GM23338 (cell line): ENCODE results near the gene RFFL.

Experiments
- CREB1 ChIP-seq: fragments of 250-450 bp; sonication (Bioruptor Pico); IDR thresholded peaks from 2 replicates; pipeline ENCODE4 v1.5.0; 2020; ENCODE audit warnings: low read depth, mild to moderate bottlenecking, moderate library complexity
- CTCF ChIP-seq, 2 experiments: fragments of 200-600 bp in 1 of 2; sonication (generic) in 1 of 2; conservative IDR thresholded peaks; 2 replicates each; pipeline versions ENCODE4 v1.5.1 to v1.6.1; 2016 to 2017; ENCODE audit warnings: antibody characterized with exemption in 2 of 2, low read depth in 2 of 2, mild to moderate bottlenecking in 2 of 2, moderate library complexity in 1 of 2
- EZH2 ChIP-seq: fragments of 200-600 bp; sonication (generic); IDR thresholded peaks from one replicate; pipeline ENCODE4 v1.8.0; 2017; ENCODE audit warnings: antibody characterized with exemption, mild to moderate bottlenecking, low read depth; ENCODE audit not compliant: unreplicated experiment
- EZH2phosphoT487 ChIP-seq: fragments of 200-600 bp; sonication (generic); IDR thresholded peaks from one replicate; pipeline ENCODE4 v1.8.1; 2018; ENCODE audit warnings: antibody characterized with exemption; ENCODE audit not compliant: unreplicated experiment
- JUNB ChIP-seq: IDR thresholded peaks from one replicate; pipeline ENCODE4 v1.6.1; 2016; ENCODE audit warnings: antibody characterized with exemption; ENCODE audit not compliant: unreplicated experiment
- NANOG ChIP-seq: IDR thresholded peaks from 2 replicates; pipeline ENCODE4 v1.6.1; 2016; ENCODE audit warnings: antibody characterized with exemption, borderline replicate concordance
- POLR2AphosphoS5 ChIP-seq: IDR thresholded peaks from 2 replicates; pipeline ENCODE4 v1.6.1; 2016; ENCODE audit warnings: antibody characterized with exemption, low read depth

GRCh38 chr17:35030780-35031179, 32.7 kb downstream of the RFFL start:
- TF ChIP-seq CTCF (conservative IDR thresholded peaks at IDR 0.05; ENCODE audit: low read depth in 2 of 2) (no peak), POLR2AphosphoS5 (no peak), EZH2phosphoT487 (no peak), NANOG (no peak), EZH2 (no peak), JUNB (no peak), CREB1 (CRISPR knock-in tag) (no peak)
